Hematopoietic multipotent progenitor cell (in vitro differentiated cells): ENCODE data around the gene SSB. TPM values are rescaled to one million over a fixed set of nuclear protein-coding genes. Genes with fewer than 3 reads are reported as not detected.
"Not testable (repeated sequence)": the region's sequence is repeated elsewhere in the genome, so short reads cannot be mapped to it uniquely, and the experiment has no call there.

Experiments used
- DNase-seq, 3 donors: peaks; one replicate each; pipeline ENCODE4 v3.0.0-alpha.2; 2011 to 2015; ENCODE audit warnings: low read depth in 2 of 3, low spot score in 2 of 3
- total RNA-seq: library from RNA; depleted of rRNA; stranded (reverse); fragments of >200 nt; gene quantifications from one replicate; pipeline ENCODE4 v1.2.3, GENCODE V29; 2012

The SSB gene
- total RNA-seq, 1 donor = 23.2 TPM

DNA sequence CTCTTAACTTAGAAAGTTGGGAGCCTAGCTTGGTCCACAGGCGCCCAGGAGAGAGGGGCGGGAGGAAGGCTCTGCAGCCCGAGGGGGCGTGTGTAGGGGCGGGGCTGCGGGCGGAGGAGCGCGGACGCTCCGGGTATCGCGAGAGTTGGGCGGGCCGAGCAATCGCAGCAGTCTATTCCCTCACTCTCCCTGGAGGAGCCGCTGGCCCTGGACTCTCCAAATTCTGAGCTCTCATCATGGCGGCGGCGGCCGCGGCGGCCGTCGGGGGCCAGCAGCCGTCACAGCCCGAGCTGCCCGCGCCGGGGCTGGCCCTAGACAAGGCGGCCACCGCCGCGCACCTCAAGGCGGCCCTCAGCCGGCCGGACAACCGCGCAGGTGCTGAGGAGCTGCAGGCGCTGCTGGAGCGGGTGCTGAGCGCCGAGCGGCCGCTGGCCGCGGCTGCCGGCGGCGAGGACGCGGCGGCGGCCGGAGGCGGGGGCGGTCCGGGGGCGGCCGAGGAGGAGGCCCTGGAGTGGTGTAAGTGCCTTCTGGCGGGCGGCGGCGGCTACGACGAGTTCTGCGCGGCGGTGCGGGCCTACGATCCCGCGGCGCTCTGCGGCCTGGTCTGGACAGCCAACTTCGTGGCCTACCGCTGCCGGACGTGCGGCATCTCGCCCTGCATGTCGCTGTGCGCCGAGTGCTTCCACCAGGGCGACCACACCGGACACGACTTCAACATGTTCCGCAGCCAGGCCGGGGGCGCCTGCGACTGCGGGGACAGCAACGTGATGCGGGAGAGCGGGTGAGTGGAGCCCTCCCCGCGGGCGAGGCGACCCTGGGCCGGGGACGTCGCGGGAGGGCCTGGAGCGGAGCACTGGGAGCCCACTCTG is 28.8 kb downstream of the SSB start, which contains the start of gene UBR3:
UBR3 (plus strand) TSS at position 183 of the 869 bp plus-strand sequence; CDS start at position 237, 54 bp downstream.
- DNase-seq = peak; percentile 76 to 92 (median 91)

DNA sequence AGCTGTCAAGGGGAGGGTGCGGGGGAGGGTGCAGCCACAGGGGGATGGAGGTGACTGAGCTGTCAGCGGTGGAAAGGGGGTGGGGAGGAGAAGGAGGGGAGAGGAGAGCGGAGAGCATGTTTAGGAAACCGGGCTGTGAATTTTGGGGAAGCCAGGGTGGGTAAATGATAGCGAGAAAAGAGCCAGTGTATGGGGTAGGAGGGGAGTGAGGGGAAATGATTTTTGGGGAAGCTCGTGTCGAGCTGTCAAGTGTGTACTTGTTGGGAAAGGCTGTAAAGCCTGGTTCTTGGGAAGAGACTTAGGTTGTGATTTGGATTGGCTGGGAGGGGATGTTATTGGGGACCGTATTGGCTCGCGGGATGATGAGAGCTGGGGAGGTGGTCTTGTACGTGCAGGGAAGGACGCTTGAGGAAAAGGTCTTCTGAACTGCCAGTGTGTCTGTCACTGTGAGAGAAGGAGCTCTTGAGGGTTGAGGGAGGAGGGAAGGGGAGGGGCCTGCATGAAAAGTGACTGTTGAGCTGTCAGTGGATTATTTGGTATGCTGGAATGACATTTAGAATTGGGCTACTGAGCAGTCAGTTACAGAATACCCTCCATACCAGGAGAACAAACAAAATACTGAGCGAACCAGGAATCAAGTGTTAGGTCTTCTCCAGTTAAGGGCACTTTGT is 29.6 kb downstream of the SSB start:
- peak; percentile 16 to 51 (median 44) for DNase-seq

DNA sequence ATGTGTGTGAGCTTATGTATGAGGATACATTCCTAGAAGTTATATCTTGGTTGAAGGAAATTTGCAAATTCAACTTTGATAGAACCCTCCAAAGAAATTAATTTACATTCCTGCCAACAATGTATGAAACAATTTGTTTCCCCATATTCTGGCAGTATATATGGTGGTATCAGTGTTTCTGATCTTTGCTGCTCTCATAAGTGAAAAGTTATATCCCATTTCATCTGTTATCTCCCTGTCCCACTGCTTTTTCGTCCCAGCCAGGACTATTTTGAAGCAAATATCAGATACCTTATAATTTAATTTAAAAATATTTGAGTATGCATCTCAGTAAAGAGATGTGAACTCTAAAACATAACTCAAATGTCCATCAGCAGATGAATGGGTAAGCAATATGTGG is 35.7 kb downstream of the SSB start:
- DNase-seq = no peak

DNA sequence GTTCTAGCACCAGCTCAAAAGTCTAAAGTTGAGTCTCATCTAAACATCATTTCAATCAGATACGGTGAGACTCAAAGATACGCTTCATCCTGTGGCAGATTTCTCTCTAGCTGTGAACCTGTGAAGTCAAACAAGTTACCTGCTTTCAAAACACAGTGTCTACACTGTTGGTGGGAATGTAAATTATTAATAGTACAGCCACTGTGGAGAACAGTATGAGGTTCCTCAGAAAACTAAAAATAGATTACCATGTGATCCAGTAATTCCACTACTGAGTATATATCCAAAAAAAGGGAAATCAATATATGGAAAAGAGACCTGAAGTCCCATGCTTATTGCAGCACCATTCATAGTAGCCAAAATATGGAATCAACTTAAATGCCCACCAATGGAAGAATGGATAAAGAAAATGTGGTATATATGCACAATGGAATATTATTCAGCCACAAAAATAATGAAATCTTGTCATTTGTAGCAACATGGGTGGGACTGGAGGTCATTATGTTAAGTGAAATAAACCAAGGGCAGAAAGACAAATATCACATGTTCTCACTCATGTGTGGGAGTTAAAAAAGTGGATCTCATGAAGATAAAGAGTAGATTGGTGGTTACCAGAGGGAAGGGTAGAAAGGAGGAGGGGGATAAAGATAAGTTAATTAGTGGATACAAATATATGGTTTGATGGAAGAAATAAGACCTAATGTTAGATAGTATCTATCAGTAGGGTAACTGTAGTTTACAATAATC is 40.2 kb downstream of the SSB start:
- no peak for DNase-seq

DNA sequence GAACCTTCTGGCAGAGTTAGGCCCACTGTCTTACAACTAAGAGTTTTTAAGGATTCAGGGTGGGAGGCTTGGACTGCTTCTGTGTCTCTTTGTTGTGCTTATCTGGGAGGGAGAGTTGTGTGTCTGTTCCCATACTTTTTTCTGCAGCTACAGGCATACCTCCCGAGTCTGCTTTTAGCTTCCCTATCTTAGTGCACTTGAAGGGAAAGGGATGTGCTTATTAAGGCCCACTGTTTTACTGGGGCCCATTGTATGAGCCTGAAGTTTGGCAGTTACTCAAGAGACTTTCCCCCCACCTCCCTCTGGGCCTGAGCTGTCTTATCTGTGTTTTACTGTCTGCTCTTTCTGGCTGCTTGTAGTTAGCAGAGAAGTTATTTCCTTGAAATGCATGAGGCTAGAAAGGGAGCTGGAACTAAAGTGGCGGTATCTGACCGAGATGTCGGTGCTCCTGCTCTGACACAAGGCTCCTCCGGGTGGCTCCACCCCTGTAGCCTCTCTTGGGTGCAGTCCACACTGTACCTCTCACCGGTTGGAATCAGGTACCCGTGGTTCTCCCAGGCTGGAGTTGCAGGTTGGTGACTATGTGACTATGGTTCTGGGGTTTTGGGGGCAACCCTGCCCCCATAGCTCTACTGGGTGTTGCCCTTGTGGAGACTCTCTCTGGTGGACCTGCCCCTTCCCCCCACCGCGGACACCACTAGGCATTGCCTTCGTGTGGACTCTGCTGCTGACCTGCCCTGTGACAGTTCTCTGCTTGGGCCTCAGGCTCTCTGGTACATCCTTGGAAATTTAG is 41.5 kb downstream of the SSB start:
- peak in 2 of 3 donors; percentile 12 to 20 for DNase-seq

DNA sequence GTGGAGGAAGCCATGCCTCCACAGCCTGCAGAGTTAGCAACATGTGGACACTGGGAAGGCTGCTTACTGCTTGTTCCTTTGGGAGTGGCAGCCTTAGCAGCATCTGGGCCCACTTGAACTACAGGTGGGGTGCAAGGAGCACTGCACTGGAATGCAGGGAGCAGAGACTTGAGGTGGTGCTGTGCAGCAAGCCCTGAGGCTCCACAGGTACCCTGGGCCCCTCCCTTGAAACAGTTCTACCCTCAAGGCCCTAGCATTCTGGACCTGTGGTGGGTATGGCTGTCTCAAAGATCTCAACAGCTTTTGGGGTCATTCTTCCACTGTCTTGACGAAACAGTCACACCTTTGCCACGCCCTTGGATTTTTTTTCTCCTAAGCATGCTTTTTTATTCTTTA is 42.1 kb downstream of the SSB start:
- DNase-seq = no peak

DNA sequence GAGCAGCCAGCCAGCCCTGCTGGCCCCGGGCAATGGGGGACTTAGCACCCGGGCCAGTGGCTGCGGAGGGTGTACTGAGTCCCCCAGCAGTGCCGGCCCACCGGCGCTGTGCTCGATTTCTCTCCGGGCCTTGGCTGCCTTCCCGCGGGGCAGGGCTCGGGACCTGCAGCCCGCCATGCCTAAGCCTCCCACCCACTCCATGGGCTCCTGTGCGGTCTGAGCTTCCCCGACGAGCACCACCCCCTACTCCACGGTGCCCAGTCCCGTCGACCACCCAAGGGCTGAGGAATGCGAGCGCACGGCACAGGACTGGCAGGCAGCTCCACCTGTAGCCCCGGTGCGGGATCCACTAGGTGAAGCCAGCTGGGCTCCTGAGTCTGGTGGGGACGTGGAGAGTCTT is 43.0 kb downstream of the SSB start:
- DNase-seq = not testable (repeated sequence)

DNA sequence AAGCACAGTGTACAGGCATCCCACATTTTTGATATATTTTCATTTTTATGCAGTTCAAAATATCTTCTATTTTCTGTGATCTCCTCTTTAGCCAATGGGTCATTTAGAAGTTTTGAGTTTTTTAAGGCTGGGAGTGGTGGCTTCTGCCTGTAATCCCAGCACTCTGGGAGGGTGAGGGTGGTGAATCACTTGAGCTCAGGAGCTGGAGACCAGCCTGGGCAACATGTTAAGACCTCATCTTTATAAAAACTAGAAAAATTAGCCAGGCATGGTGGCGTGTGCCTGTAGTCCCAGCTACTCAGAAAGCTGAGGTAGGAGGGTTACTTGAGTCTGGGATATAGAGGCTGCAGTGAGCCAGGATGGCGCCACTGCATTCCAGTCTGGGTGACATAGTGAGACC is 46.3 kb downstream of the SSB start:
- no peak for DNase-seq

DNA sequence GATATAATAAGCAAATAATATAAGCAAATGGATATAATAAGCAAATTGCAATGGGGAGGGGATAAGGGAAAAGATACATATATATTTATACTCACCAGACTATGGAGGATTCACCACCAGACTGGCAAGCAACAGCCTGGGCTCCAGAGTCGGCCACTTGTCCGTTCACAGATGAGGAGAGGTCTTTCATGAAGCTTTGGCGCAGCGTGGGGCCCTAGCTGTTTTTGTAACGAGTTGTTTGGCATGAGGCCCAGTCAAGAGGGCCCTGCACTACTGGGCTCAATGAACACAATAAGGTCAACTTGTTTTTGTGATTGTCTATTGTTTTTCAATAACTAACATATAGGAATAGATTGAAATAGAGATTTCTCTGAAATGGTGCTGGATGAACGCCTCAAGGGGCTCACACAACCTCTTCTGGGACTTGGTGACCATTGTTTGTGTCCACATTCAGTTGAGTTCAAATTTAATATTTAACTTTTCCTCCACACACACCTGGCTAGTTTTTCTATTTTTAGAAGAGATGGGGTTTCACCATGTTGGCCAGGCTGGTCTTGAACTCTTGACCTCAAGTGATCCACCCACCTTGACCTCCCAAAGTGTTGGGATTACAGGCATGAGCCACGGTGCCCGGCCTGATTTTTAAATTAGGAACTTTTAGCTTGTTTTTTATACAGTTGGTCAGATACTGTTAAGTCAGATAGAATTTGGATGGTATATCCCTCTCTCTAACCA is 50.5 kb downstream of the SSB start:
- not testable (repeated sequence) for DNase-seq

DNA sequence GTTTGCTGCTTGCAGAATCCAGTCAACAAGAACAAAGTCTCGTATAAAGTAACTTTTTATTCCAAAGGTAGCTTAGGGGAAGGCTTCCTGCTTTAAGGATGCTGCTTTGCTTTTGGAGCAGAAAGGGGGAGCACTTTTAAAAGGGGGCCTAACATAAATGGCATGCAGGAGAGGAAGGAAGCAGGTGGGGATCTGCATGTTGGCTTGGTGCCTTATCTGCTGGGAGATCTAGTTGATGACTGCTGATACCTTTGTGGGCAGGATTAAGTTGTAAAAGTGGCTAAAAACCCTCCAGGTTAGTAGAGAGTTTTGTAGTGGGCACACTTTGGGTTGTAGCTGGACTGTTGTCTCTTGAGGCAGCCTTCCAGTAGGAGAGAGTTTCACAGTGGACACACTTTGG is 51.0 kb downstream of the SSB start:
- no peak for DNase-seq

DNA sequence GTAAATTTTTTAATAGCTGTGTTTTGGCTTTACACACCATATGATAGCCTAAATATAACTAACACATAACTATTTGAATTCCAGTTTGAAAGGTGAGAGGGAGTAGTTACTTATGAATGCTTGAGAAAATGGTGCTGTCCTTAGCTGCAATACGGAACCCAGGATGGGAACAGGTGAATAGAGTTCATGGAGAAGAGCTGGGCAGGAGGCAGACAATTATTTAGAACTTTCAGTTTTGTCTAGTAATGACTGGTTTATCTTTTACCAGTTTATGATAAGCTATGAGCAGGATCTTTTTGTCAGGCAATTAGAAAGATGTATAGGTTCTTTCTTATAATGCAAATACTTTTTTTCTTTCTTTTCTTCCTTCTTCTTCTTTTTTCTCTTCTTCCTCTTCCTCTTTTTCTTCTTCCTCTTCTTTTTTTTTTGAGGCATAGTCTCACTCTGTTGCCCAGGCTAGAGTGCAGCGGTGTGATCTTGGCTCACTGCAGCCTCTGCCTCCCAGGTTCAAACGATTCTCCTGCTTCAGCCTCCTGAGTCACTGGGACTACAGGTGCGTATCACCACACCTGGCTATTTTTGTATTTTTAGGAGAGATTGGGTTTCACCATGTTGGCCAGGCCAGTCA is 54.5 kb downstream of the SSB start:
- DNase-seq = no peak

DNA sequence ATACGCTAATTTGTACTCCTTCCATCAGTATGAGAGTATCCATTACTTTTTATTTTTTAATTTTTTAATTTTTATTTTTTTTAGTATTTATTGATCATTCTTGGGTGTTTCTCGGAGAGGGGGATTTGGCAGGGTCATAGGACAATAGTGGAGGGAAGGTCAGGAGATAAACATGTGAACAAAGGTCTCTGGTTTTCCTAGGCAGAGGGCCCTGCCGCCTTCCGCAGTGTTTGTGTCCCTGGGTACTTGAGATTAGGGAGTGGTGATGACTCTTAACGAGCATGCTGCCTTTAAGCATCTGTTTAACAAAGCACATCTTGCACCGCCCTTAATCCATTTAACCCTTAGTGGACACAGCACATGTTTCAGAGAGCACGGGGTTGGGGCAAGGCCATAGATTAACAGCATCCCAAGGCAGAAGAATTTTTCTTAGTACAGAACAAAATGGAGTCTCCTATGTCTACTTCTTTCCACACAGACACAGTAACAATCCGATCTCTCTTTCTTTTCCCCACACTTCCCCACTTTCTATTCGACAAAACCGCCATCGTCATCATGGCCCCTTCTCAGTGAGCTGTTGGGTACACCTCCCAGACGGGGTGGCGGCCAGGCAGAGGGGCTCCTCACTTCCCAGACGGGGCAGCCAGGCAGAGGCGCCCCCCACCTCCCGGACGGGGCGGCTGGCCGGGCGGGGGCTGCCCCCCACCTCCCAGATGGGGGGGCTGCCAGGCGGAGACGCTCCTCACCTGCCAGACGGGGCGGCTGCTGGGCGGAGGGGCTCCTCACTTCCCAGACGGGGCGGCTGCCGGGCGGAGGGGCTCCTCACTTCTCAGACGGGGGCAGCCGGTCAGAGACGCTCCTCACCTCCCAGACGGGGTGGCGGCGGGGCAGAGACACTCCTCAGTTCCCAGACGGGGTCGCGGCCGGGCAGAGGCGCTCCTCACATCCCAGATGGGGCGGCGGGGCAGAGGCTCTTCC is 56.9 kb downstream of the SSB start:
- not testable (repeated sequence) for DNase-seq

DNA sequence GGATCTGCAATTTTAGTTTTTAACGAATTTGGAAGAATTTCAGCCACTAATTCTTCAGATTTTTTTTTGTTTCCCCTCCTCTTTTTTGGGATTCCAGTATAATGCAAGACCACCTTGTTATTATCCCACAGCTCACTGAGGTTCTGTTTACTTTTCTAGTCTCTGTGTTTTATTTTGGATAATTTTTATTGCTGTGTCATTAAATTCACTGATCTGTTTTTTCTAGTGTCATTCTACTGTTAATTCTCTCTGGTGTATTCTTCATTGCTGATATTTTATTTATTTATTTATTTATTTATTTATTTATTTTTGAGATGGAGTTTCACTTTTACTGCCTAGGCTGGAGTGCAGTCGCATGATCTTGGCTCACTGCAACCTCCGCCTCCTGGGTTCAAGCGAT is 60.8 kb downstream of the SSB start:
- no peak for DNase-seq

DNA sequence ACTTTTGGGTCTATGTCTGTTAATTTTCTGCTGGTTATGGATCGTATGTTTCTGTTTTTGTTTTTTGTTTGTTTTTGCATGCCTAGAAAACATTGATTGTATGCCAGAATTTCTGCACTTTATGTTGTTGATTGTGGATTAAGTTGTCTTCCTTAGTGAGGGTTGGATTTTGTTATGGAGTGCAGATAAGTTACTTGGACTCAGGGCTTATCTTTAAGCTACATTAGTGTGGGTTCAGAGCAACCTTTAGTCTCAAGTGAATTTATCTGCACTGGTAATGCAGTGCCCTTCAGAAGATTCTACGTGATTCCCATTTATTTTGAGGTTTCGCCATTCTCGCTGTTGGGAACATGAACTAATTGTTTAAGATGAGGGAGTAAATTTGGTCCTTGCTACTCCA is 61.5 kb downstream of the SSB start:
- no peak for DNase-seq
